ENCODE data around the gene COMMD3.

DNA sequence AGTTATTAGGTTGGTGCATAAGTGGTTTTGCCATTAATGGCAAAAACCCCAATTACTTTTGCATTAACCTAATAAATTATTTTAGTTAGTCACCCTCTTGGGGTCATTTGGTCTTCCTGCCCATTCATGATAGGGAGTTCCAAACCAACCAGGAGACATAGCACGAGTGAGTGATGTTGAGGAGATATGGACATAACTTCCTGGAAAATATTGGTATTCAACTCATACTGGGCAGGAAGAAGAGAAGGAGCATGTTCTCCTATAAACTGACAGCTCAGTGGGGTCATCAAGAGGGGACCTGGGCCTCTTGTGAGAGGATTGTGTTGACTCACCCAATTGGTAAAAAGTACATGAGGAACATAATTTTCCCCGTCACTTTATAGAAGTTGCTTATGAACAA lies 52.8 kb downstream of the COMMD3 start:
- TF ChIP-seq EZH2 (IDR thresholded peaks at IDR 0.05; ENCODE audit: insufficient read depth, poor library complexity, severe bottlenecking) (no peak), EZH2phosphoT487 (IDR thresholded peaks at IDR 0.05; ENCODE audit: insufficient read depth, low read depth) (no peak)

Data from GM23248 (cell line).